ENCODE data around the gene CHAT. TPM values are rescaled to one million over a fixed set of nuclear protein-coding genes. Genes with fewer than 3 reads are reported as not detected.

The CHAT gene
- total RNA-seq, 2 experiments from 2014 or later: not detected

GRCh38 chr10:49647554-49647953 is 33.7 kb downstream of the CHAT start:
- no peak for DNase-seq
- Mint-ChIP-seq H3K9me3 (no peaks in the 10 kb centered on the region), H3K27ac (no peak overlapping the region), H3K4me3 (no peak overlapping the region), H3K36me3 (no peaks in the 10 kb centered on the region), H3K27me3 (peaks cover 17% of the 10 kb centered on the region), H3K4me1 (peaks cover 12% of the 10 kb centered on the region)

- H3K9me3 Mint-ChIP-seq: no peaks in the 10 kb centered on the region
- H3K36me3 Mint-ChIP-seq: no peaks in the 10 kb centered on the region
- DNase-seq: no peak
- H3K27ac Mint-ChIP-seq: no peak overlapping the region
- peaks cover 12% of the 10 kb centered on the region for H3K4me1 Mint-ChIP-seq
- H3K4me3 Mint-ChIP-seq: no peak overlapping the region
- peaks cover 14% of the 10 kb centered on the region for H3K27me3 Mint-ChIP-seq
Observed at GRCh38 chr10:49647985-49648795, 34.4 kb downstream of the CHAT start.

- H3K9me3 Mint-ChIP-seq: no peaks in the 10 kb centered on the region
- no peaks in the 10 kb centered on the region for H3K36me3 Mint-ChIP-seq
- H3K4me1 Mint-ChIP-seq: peaks cover 12% of the 10 kb centered on the region
- peak; percentile 54 for DNase-seq
- peaks cover 5% of the 10 kb centered on the region for H3K27me3 Mint-ChIP-seq
- no peak overlapping the region for H3K27ac Mint-ChIP-seq
- H3K4me3 Mint-ChIP-seq: no peak overlapping the region
Observed at GRCh38 chr10:49649294-49649693, 35.5 kb downstream of the CHAT start.

- no peak overlapping the region for H3K4me3 Mint-ChIP-seq
- H3K27ac Mint-ChIP-seq: no peak overlapping the region
- H3K9me3 Mint-ChIP-seq: no peaks in the 10 kb centered on the region
- peaks cover 3% of the 10 kb centered on the region for H3K27me3 Mint-ChIP-seq
- no peaks in the 10 kb centered on the region for H3K36me3 Mint-ChIP-seq
- no peak for DNase-seq
- H3K4me1 Mint-ChIP-seq: peaks cover 12% of the 10 kb centered on the region
Observed at GRCh38 chr10:49649936-49650723, 36.3 kb downstream of the CHAT start.

GRCh38 chr10:49650724-49651034 is 36.8 kb downstream of the CHAT start:
- Mint-ChIP-seq H3K36me3 (no peaks in the 10 kb centered on the region), H3K27me3 (peaks cover 3% of the 10 kb centered on the region), H3K4me3 (no peak overlapping the region), H3K4me1 (peaks cover 12% of the 10 kb centered on the region), H3K27ac (no peak overlapping the region), H3K9me3 (no peaks in the 10 kb centered on the region)
- no peak for DNase-seq

GRCh38 chr10:49651039-49651835 is 37.4 kb downstream of the CHAT start:
- H3K4me3 Mint-ChIP-seq: no peak overlapping the region
- H3K27me3 Mint-ChIP-seq: peaks cover 3% of the 10 kb centered on the region
- DNase-seq: no peak

GRCh38 chr10:49651917-49652316 is 38.1 kb downstream of the CHAT start:
- Mint-ChIP-seq H3K4me1 (peaks cover 12% of the 10 kb centered on the region), H3K27ac (no peak overlapping the region), H3K4me3 (no peak overlapping the region), H3K9me3 (no peaks in the 10 kb centered on the region), H3K27me3 (peaks cover 8% of the 10 kb centered on the region), H3K36me3 (no peaks in the 10 kb centered on the region)
- DNase-seq: no peak

More at GRCh38 chr10:49651039-49651835, 37.4 kb downstream of the CHAT start:
- Mint-ChIP-seq H3K27ac (no peak overlapping the region), H3K4me1 (peaks cover 12% of the 10 kb centered on the region), H3K9me3 (no peaks in the 10 kb centered on the region), H3K36me3 (no peaks in the 10 kb centered on the region)

GRCh38 chr10:49652421-49653272 is 38.8 kb downstream of the CHAT start:
- no peak overlapping the region for H3K27ac Mint-ChIP-seq
- no peaks in the 10 kb centered on the region for H3K36me3 Mint-ChIP-seq
- H3K9me3 Mint-ChIP-seq: no peaks in the 10 kb centered on the region
- H3K4me3 Mint-ChIP-seq: no peak overlapping the region
- H3K27me3 Mint-ChIP-seq: peaks cover 8% of the 10 kb centered on the region
- H3K4me1 Mint-ChIP-seq: peaks cover 12% of the 10 kb centered on the region
- DNase-seq: no peak

GRCh38 chr10:49653273-49653929 is 39.6 kb downstream of the CHAT start:
- H3K9me3 Mint-ChIP-seq: no peaks in the 10 kb centered on the region
- no peak overlapping the region for H3K27ac Mint-ChIP-seq
- H3K36me3 Mint-ChIP-seq: no peaks in the 10 kb centered on the region
- H3K4me1 Mint-ChIP-seq: peaks cover 10% of the 10 kb centered on the region
- no peak for DNase-seq
- H3K27me3 Mint-ChIP-seq: peaks cover 8% of the 10 kb centered on the region
- no peak overlapping the region for H3K4me3 Mint-ChIP-seq

- Mint-ChIP-seq H3K27me3 (peaks cover 8% of the 10 kb centered on the region), H3K27ac (no peak overlapping the region), H3K4me3 (no peak overlapping the region), H3K4me1 (peaks cover 6% of the 10 kb centered on the region), H3K36me3 (no peaks in the 10 kb centered on the region), H3K9me3 (peaks cover 7% of the 10 kb centered on the region)
- no peak for DNase-seq
Observed at GRCh38 chr10:49654036-49654693, 40.3 kb downstream of the CHAT start.

- no peaks in the 10 kb centered on the region for H3K36me3 Mint-ChIP-seq
- DNase-seq: no peak
- no peak overlapping the region for H3K4me3 Mint-ChIP-seq
- H3K4me1 Mint-ChIP-seq: no peaks in the 10 kb centered on the region
- H3K9me3 Mint-ChIP-seq: peaks cover 12% of the 10 kb centered on the region
- no peak overlapping the region for H3K27ac Mint-ChIP-seq
- H3K27me3 Mint-ChIP-seq: peaks cover 8% of the 10 kb centered on the region
Observed at GRCh38 chr10:49655099-49655498, 41.3 kb downstream of the CHAT start.

- Mint-ChIP-seq H3K27ac (no peak overlapping the region), H3K9me3 (peaks cover 12% of the 10 kb centered on the region), H3K4me1 (no peaks in the 10 kb centered on the region), H3K27me3 (peaks cover 8% of the 10 kb centered on the region), H3K4me3 (no peak overlapping the region), H3K36me3 (no peaks in the 10 kb centered on the region)
- no peak for DNase-seq
Observed at GRCh38 chr10:49656845-49657493, 43.1 kb downstream of the CHAT start.

- H3K27me3 Mint-ChIP-seq: peaks cover 8% of the 10 kb centered on the region
- no peak overlapping the region for H3K27ac Mint-ChIP-seq
- H3K9me3 Mint-ChIP-seq: peaks cover 12% of the 10 kb centered on the region
- DNase-seq: no peak
- H3K4me3 Mint-ChIP-seq: no peak overlapping the region
- no peaks in the 10 kb centered on the region for H3K36me3 Mint-ChIP-seq
- H3K4me1 Mint-ChIP-seq: no peaks in the 10 kb centered on the region
Observed at GRCh38 chr10:49657606-49658005, 43.8 kb downstream of the CHAT start.

Data from activated naive CD8-positive, alpha-beta T cell treated with anti-CD3 and anti-CD28 coated beads for 36 hours (primary cell).